Measurements from ENCODE around the gene PCGF1.
A peak's percentile ranks its signal among the peaks of the same experiment; 100 is the strongest.
"Not testable (repeated sequence)": the region's sequence is repeated elsewhere in the genome, so short reads cannot be mapped to it uniquely, and the experiment has no call there.

The PCGF1 gene

GRCh38 chr2:74464406-74464805 is 43.1 kb downstream of the PCGF1 start:
- peak overlapping the region; percentile 96; the same call in 1 of the 2 replicates for H2AFZ ChIP-seq (ENCODE audit: low read depth, low read length)

GRCh38 chr2:74462786-74463105 is 44.7 kb downstream of the PCGF1 start:
- TF ChIP-seq EZH2 (IDR thresholded peaks at IDR 0.05; ENCODE audit: borderline replicate concordance, low read depth, low read length, severe bottlenecking) (no peak), CTCF (IDR thresholded peaks at IDR 0.05; ENCODE audit: borderline replicate concordance, extremely low read depth, low read length, poor library complexity, severe bottlenecking) (no peak)
- DNase-seq (no peak), ATAC-seq (ENCODE audit: insufficient read depth, low read depth) (no peak)
- Histone ChIP-seq H3K79me2 (ENCODE audit: insufficient read depth, low read length) (peaks cover 44% of the 10 kb centered on the region), H2AFZ (ENCODE audit: low read depth, low read length) (no peak overlapping the region), H3K4me1 (ENCODE audit: insufficient read depth, low read length) (peaks cover 40% of the 10 kb centered on the region), H3K27ac (ENCODE audit: low read length) (no peak overlapping the region), H4K20me1 (ENCODE audit: insufficient read depth, low read length) (peaks cover 4% of the 10 kb centered on the region), H3K4me3 (ENCODE audit: low read depth in 1 of 2, low read length in 2 of 2) (no peak overlapping the region), H3K36me3 (ENCODE audit: insufficient read depth, low read length) (peaks cover 29% of the 10 kb centered on the region), H3K9me3 (ENCODE audit: insufficient read depth, low read length, severe bottlenecking) (no peaks in the 10 kb centered on the region), H3K9ac (ENCODE audit: low read depth, low read length) (no peak overlapping the region), H3K27me3 (ENCODE audit: insufficient read depth, low read length, poor library complexity) (no peaks in the 10 kb centered on the region), H3K4me2 (ENCODE audit: insufficient read depth, low read length) (no peak overlapping the region)

More at GRCh38 chr2:74464406-74464805, 43.1 kb downstream of the PCGF1 start:
- peak overlapping the region; percentile 91 for H3K27ac ChIP-seq (ENCODE audit: low read length)
- no peak for DNase-seq
- peaks cover 4% of the 10 kb centered on the region for H4K20me1 ChIP-seq (ENCODE audit: insufficient read depth, low read length)
- peak; percentile 18 for ATAC-seq (ENCODE audit: insufficient read depth, low read depth)
- H3K9me3 ChIP-seq (ENCODE audit: insufficient read depth, low read length, severe bottlenecking) = no peaks in the 10 kb centered on the region
- peak overlapping the region; percentile 72 for H3K9ac ChIP-seq (ENCODE audit: low read depth, low read length)
- H3K79me2 ChIP-seq (ENCODE audit: insufficient read depth, low read length) = peaks cover 34% of the 10 kb centered on the region
- peak overlapping the region; percentile 93 for H3K4me2 ChIP-seq (ENCODE audit: insufficient read depth, low read length)
- peak overlapping the region; percentile 71 to 93; a peak in 3 of 4 replicates for H3K4me3 ChIP-seq (ENCODE audit: low read depth in 1 of 2, low read length in 2 of 2)
- TF ChIP-seq EZH2 (IDR thresholded peaks at IDR 0.05; ENCODE audit: borderline replicate concordance, low read depth, low read length, severe bottlenecking) = no peak
- no peaks in the 10 kb centered on the region for H3K27me3 ChIP-seq (ENCODE audit: insufficient read depth, low read length, poor library complexity)
- peaks cover 29% of the 10 kb centered on the region for H3K36me3 ChIP-seq (ENCODE audit: insufficient read depth, low read length)
- peaks cover 31% of the 10 kb centered on the region for H3K4me1 ChIP-seq (ENCODE audit: insufficient read depth, low read length)

- Histone ChIP-seq H4K20me1 (ENCODE audit: insufficient read depth, low read length) (peaks cover 4% of the 10 kb centered on the region), H3K4me3 (ENCODE audit: low read depth in 1 of 2, low read length in 2 of 2) (no peak overlapping the region), H2AFZ (ENCODE audit: low read depth, low read length) (no peak overlapping the region), H3K9ac (ENCODE audit: low read depth, low read length) (no peak overlapping the region), H3K4me2 (ENCODE audit: insufficient read depth, low read length) (no peak overlapping the region), H3K4me1 (ENCODE audit: insufficient read depth, low read length) (peaks cover 41% of the 10 kb centered on the region), H3K36me3 (ENCODE audit: insufficient read depth, low read length) (peaks cover 29% of the 10 kb centered on the region), H3K9me3 (ENCODE audit: insufficient read depth, low read length, severe bottlenecking) (no peaks in the 10 kb centered on the region), H3K27ac (ENCODE audit: low read length) (no peak overlapping the region), H3K79me2 (ENCODE audit: insufficient read depth, low read length) (peaks cover 44% of the 10 kb centered on the region), H3K27me3 (ENCODE audit: insufficient read depth, low read length, poor library complexity) (no peaks in the 10 kb centered on the region)
- TF ChIP-seq EZH2 (IDR thresholded peaks at IDR 0.05; ENCODE audit: borderline replicate concordance, low read depth, low read length, severe bottlenecking) (no peak), CTCF (IDR thresholded peaks at IDR 0.05; ENCODE audit: borderline replicate concordance, extremely low read depth, low read length, poor library complexity, severe bottlenecking) (no peak)
- DNase-seq (no peak), ATAC-seq (ENCODE audit: insufficient read depth, low read depth) (no peak)
These were observed 45.3 kb downstream of the PCGF1 start for GRCh38 chr2:74462054-74462785.

- Histone ChIP-seq H3K79me2 (ENCODE audit: insufficient read depth, low read length) (peaks cover 51% of the 10 kb centered on the region), H3K27ac (ENCODE audit: low read length) (no peak overlapping the region), H3K4me3 (ENCODE audit: low read depth in 1 of 2, low read length in 2 of 2) (no peak overlapping the region), H3K4me1 (ENCODE audit: insufficient read depth, low read length) (peaks cover 49% of the 10 kb centered on the region), H3K4me2 (ENCODE audit: insufficient read depth, low read length) (no peak overlapping the region), H4K20me1 (ENCODE audit: insufficient read depth, low read length) (peaks cover 4% of the 10 kb centered on the region), H3K9ac (ENCODE audit: low read depth, low read length) (no peak overlapping the region), H2AFZ (ENCODE audit: low read depth, low read length) (no peak overlapping the region), H3K36me3 (ENCODE audit: insufficient read depth, low read length) (peaks cover 29% of the 10 kb centered on the region), H3K9me3 (ENCODE audit: insufficient read depth, low read length, severe bottlenecking) (no peaks in the 10 kb centered on the region), H3K27me3 (ENCODE audit: insufficient read depth, low read length, poor library complexity) (no peaks in the 10 kb centered on the region)
- DNase-seq (peak; percentile 40), ATAC-seq (ENCODE audit: insufficient read depth, low read depth) (no peak)
- TF ChIP-seq EZH2 (IDR thresholded peaks at IDR 0.05; ENCODE audit: borderline replicate concordance, low read depth, low read length, severe bottlenecking) (no peak), CTCF (IDR thresholded peaks at IDR 0.05; ENCODE audit: borderline replicate concordance, extremely low read depth, low read length, poor library complexity, severe bottlenecking) (peak; percentile 54)
These were observed 46.1 kb downstream of the PCGF1 start for GRCh38 chr2:74461187-74462053.

- H3K9me3 ChIP-seq (ENCODE audit: insufficient read depth, low read length, severe bottlenecking); H3K27me3 ChIP-seq (ENCODE audit: insufficient read depth, low read length, poor library complexity); ATAC-seq (ENCODE audit: insufficient read depth, low read depth); H3K27ac ChIP-seq (ENCODE audit: low read length); H3K9ac ChIP-seq (ENCODE audit: low read depth, low read length); H2AFZ ChIP-seq (ENCODE audit: low read depth, low read length); DNase-seq; H3K4me3 ChIP-seq (ENCODE audit: low read depth in 1 of 2, low read length in 2 of 2); H4K20me1 ChIP-seq (ENCODE audit: insufficient read depth, low read length): not testable (repeated sequence)
- Histone ChIP-seq H3K4me1 (ENCODE audit: insufficient read depth, low read length) (peaks cover 55% of the 10 kb centered on the region), H3K36me3 (ENCODE audit: insufficient read depth, low read length) (peaks cover 33% of the 10 kb centered on the region), H3K79me2 (ENCODE audit: insufficient read depth, low read length) (peaks cover 54% of the 10 kb centered on the region), H3K4me2 (ENCODE audit: insufficient read depth, low read length) (peak overlapping the region; percentile 97; the same call in 1 of the 2 replicates)
These were observed 47.3 kb downstream of the PCGF1 start for GRCh38 chr2:74460187-74460586.

Data from DND-41 (cell line).